ENCODE data around the gene DOCK9. TPM values are rescaled to one million over a fixed set of nuclear protein-coding genes. Genes with fewer than 3 reads are reported as not detected.

DOCK9 gene
- polyA plus RNA-seq (66.2 to 128 TPM (median 110 TPM) in 3 replicates), polyA minus RNA-seq (106 to 225 TPM (median 165 TPM) in 3 replicates)
- polyA plus RNA-seq (2011; ENCODE audit: low read depth): 42.7 TPM
- 66.1 and 85.6 TPM in 2 replicates for polyA plus RNA-seq (2011; cell fraction: cytosol; rRNA removed)
- polyA plus RNA-seq (2011; cell fraction: nucleus; rRNA removed): 150 and 155 TPM in 2 replicates
- 52.6 and 125 TPM in 2 replicates for polyA plus RNA-seq (2012; ENCODE audit: low replicate concordance)
- polyA minus RNA-seq (2011; cell fraction: cytosol; rRNA and poly(A)+ RNA removed): 85.4 TPM
- polyA minus RNA-seq (2011; cell fraction: nucleus; rRNA and poly(A)+ RNA removed): 209 and 348 TPM in 2 replicates

GRCh38 chr13:98977568-98978265, at the start of gene DOCK9:
Gene DOCK9 (minus strand): TSS chr13:98978064. CDS start chr13:98977909, 155 bp downstream.
- Histone ChIP-seq H3K9me1 (ENCODE audit: control insufficient read depth, extremely low read depth, insufficient read depth, low read length) (no peaks in the 10 kb centered on the region), H3K79me2 (ENCODE audit: control insufficient read depth, insufficient read depth, low read length) (peaks cover 67% of the 10 kb centered on the region), H3K4me1 (ENCODE audit: control insufficient read depth, extremely low read depth, insufficient read depth, low read length) (peaks cover 63% of the 10 kb centered on the region), H3K27me3 (ENCODE audit: control insufficient read depth, extremely low read depth, insufficient read depth, low read length) (no peaks in the 10 kb centered on the region), H2AFZ (ENCODE audit: control insufficient read depth, low read length) (no peak within 1 kb of the TSS), H3K9me3 (ENCODE audit: control insufficient read depth, low read depth, low read length) (no peaks in the 10 kb centered on the region), H3K27ac (ENCODE audit: control insufficient read depth, insufficient read depth, low read length) (peak within 1 kb of the TSS; percentile 91), H3K4me2 (ENCODE audit: control insufficient read depth, extremely low read depth, insufficient read depth, low read depth, low read length) (peak within 1 kb of the TSS; percentile 94), H3K4me3 (ENCODE audit: control insufficient read depth in 2 of 3, extremely low read depth in 1 of 3, insufficient read depth in 2 of 3, low read depth in 1 of 3, low read length in 3 of 3) (peak within 1 kb of the TSS; percentile 47 to 80 (median 73)), H3K9ac (ENCODE audit: control insufficient read depth, extremely low read depth, insufficient read depth, low read length) (peak within 1 kb of the TSS; percentile 78), H4K20me1 (ENCODE audit: control insufficient read depth, extremely low read depth, insufficient read depth, low read length) (no peaks in the 10 kb centered on the region), H3K36me3 (ENCODE audit: control insufficient read depth in 2 of 2, extremely low read depth in 1 of 2, insufficient read depth in 2 of 2, low read length in 2 of 2) (peaks cover 0 to 3% of the 10 kb centered on the region in 2 experiments)
- dilution Hi-C loops (cut with MboI; ENCODE audit: extremely low pct_ligation_motif_present, low sequenced_read_pairs): no loop called here
- TF ChIP-seq CTCF (optimal IDR thresholded peaks at IDR 0.05 in 1 of 3, IDR thresholded peaks at IDR 0.05 in 1 of 3, conservative IDR thresholded peaks at IDR 0.05 in 1 of 3; ENCODE audit: extremely low read depth in 1 of 3, insufficient read depth in 2 of 3, low read length in 3 of 3) (no peak), EZH2 (IDR thresholded peaks at IDR 0.05; ENCODE audit: low read length) (no peak)
- FAIRE-seq (no peak), DNase-seq (ENCODE audit: low read depth, low spot score) (no peak)

- no peak overlapping the region for H3K4me3 ChIP-seq (ENCODE audit: control insufficient read depth in 2 of 3, extremely low read depth in 1 of 3, insufficient read depth in 2 of 3, low read depth in 1 of 3, low read length in 3 of 3)
- no peak for FAIRE-seq
- H3K36me3 ChIP-seq (ENCODE audit: control insufficient read depth in 2 of 2, extremely low read depth in 1 of 2, insufficient read depth in 2 of 2, low read length in 2 of 2): peaks cover 0 to 6% of the 10 kb centered on the region in 2 experiments
- H3K4me2 ChIP-seq (ENCODE audit: control insufficient read depth, extremely low read depth, insufficient read depth, low read depth, low read length): no peak overlapping the region
- TF ChIP-seq CTCF (optimal IDR thresholded peaks at IDR 0.05 in 1 of 3, IDR thresholded peaks at IDR 0.05 in 1 of 3, conservative IDR thresholded peaks at IDR 0.05 in 1 of 3; ENCODE audit: extremely low read depth in 1 of 3, insufficient read depth in 2 of 3, low read length in 3 of 3): no peak
- no peak for TF ChIP-seq EZH2 (IDR thresholded peaks at IDR 0.05; ENCODE audit: low read length)
- no peak overlapping the region for H2AFZ ChIP-seq (ENCODE audit: control insufficient read depth, low read length)
- dilution Hi-C loops (cut with MboI; ENCODE audit: extremely low pct_ligation_motif_present, low sequenced_read_pairs): no loop called here
- H3K27ac ChIP-seq (ENCODE audit: control insufficient read depth, insufficient read depth, low read length): no peak overlapping the region
- no peaks in the 10 kb centered on the region for H3K27me3 ChIP-seq (ENCODE audit: control insufficient read depth, extremely low read depth, insufficient read depth, low read length)
- no peaks in the 10 kb centered on the region for H3K9me1 ChIP-seq (ENCODE audit: control insufficient read depth, extremely low read depth, insufficient read depth, low read length)
- H3K79me2 ChIP-seq (ENCODE audit: control insufficient read depth, insufficient read depth, low read length): peaks cover 62% of the 10 kb centered on the region
- H3K9me3 ChIP-seq (ENCODE audit: control insufficient read depth, low read depth, low read length): peaks cover 3% of the 10 kb centered on the region
- H4K20me1 ChIP-seq (ENCODE audit: control insufficient read depth, extremely low read depth, insufficient read depth, low read length): no peaks in the 10 kb centered on the region
- H3K9ac ChIP-seq (ENCODE audit: control insufficient read depth, extremely low read depth, insufficient read depth, low read length): no peak overlapping the region
- H3K4me1 ChIP-seq (ENCODE audit: control insufficient read depth, extremely low read depth, insufficient read depth, low read length): peaks cover 65% of the 10 kb centered on the region
- no peak for DNase-seq (ENCODE audit: low read depth, low spot score)
Measured at GRCh38 chr13:99027260-99027659, 49.4 kb upstream of the DOCK9 start.

Measured in keratinocyte (primary cell).